ENCODE results near the gene MYO1B.

GRCh38 chr2:191298306-191298705, 53.1 kb downstream of the MYO1B start:
- TF ChIP-seq CTCF (conservative IDR thresholded peaks at IDR 0.05): no peak
- TF ChIP-seq ZFX (IDR thresholded peaks at IDR 0.05): no peak
